ENCODE data around the gene MAPK8.

The MAPK8 gene

DNA sequence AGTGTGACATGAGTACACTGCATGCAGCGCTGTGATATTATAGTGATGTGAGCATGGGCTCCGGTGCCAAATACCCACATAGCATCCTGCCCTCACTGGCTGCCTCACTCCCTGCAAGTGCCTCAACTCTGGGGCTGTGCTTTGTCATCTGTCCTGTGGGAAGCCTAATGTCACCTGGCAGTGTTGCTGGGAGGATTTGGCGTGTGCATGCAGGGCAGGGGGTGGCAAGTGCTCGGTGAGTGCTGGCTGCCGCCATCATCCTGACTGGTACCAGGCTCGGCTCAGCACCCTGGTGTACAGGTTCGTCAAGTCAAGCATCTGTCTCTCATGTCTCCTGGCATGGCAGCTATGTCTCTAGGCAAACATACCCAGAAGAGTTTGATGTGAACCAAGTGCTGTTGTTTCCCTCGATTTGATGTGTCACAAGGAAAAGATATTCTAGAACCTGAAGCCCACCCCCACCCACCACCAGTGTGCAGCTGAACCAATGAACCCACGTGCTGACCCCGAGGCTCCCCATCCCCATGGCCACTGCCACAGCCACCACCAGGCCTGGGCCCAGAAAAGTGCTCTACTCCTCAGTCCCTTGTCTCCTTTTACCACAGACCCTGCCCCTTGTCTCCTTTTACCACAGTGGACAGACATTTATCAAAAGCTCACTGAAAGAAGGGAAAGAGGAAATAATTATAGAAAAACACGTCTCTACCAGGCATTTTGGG, 135.8 kb downstream of the MAPK8 start:
- no peaks in the 10 kb centered on the region for H3K9me3 ChIP-seq (ENCODE audit: insufficient read depth, low read length)
- no peaks in the 10 kb centered on the region for H3K27me3 ChIP-seq (ENCODE audit: insufficient read depth, insufficient read length)
- no peak overlapping the region for H3K4me3 ChIP-seq (ENCODE audit: insufficient read length, low read depth)
- TF ChIP-seq ZNF274 (IDR thresholded peaks at IDR 0.05; ENCODE audit: low read depth, low read length), result no peak
- no peak for TF ChIP-seq SUZ12 (IDR thresholded peaks at IDR 0.05; ENCODE audit: extremely low read depth, insufficient read depth, insufficient read length)
- no peak for TF ChIP-seq YY1 (IDR thresholded peaks at IDR 0.05; ENCODE audit: insufficient read depth, insufficient read length)
- H3K9ac ChIP-seq (ENCODE audit: insufficient read length, low read depth), result no peak overlapping the region
- no peaks in the 10 kb centered on the region for H3K4me1 ChIP-seq (ENCODE audit: insufficient read depth, insufficient read length)
- no peak for DNase-seq (ENCODE audit: low read depth, low spot score)
- peaks cover 8% of the 10 kb centered on the region for H3K36me3 ChIP-seq (ENCODE audit: insufficient read depth, insufficient read length, low read length)

DNA sequence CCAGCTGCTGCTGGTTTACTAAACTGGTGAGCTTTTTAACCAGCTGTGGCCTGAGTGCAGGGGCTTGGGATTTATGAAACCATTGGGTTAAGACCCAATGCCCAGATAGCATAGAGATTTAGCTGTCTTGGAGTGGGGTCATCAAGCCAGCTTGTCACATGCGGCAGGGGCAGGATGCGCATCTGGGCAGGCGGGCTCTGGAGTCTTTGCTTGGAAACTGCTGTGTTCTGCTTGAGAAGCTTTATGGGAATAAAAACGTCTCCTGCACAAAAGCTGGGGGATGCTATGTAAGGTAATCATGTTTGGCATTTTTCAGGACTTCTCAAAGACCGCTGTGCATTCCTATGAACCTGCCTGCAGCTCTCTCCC, 136.3 kb downstream of the MAPK8 start:
- Histone ChIP-seq H3K9ac (ENCODE audit: insufficient read length, low read depth) (no peak overlapping the region), H3K9me3 (ENCODE audit: insufficient read depth, low read length) (no peaks in the 10 kb centered on the region), H3K36me3 (ENCODE audit: insufficient read depth, insufficient read length, low read length) (peaks cover 8% of the 10 kb centered on the region), H3K27me3 (ENCODE audit: insufficient read depth, insufficient read length) (no peaks in the 10 kb centered on the region), H3K4me1 (ENCODE audit: insufficient read depth, insufficient read length) (no peaks in the 10 kb centered on the region), H3K4me3 (ENCODE audit: insufficient read length, low read depth) (no peak overlapping the region)
- TF ChIP-seq SUZ12 (IDR thresholded peaks at IDR 0.05; ENCODE audit: extremely low read depth, insufficient read depth, insufficient read length) (no peak), ZNF274 (IDR thresholded peaks at IDR 0.05; ENCODE audit: low read depth, low read length) (no peak), YY1 (IDR thresholded peaks at IDR 0.05; ENCODE audit: insufficient read depth, insufficient read length) (no peak)
- no peak for DNase-seq (ENCODE audit: low read depth, low spot score)

DNA sequence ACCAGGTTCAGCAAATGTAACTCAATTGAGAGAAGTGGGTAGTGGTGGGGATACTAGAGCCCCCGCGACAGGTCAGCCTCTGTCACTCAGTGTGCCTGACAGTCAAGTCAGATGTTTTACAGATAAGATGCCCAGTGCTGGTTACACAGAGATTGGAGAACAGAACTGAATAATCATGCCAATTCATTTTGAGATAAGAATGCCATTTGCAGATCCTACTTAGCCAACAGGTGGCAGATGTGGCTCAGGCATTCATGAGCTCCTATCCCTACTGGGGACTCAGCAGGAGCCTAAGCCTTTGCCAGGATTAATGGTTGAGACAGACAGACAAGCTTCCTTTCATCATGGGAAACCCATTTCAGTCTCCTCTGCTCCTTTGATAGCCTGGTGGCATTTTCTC, 137.8 kb downstream of the MAPK8 start:
- Histone ChIP-seq H3K9ac (ENCODE audit: insufficient read length, low read depth) (no peak overlapping the region), H3K36me3 (ENCODE audit: insufficient read depth, insufficient read length, low read length) (peaks cover 8% of the 10 kb centered on the region), H3K9me3 (ENCODE audit: insufficient read depth, low read length) (no peaks in the 10 kb centered on the region), H3K4me3 (ENCODE audit: insufficient read length, low read depth) (no peak overlapping the region), H3K4me1 (ENCODE audit: insufficient read depth, insufficient read length) (no peaks in the 10 kb centered on the region), H3K27me3 (ENCODE audit: insufficient read depth, insufficient read length) (no peaks in the 10 kb centered on the region)
- peak; percentile 20 for DNase-seq (ENCODE audit: low read depth, low spot score)
- TF ChIP-seq SUZ12 (IDR thresholded peaks at IDR 0.05; ENCODE audit: extremely low read depth, insufficient read depth, insufficient read length) (no peak), YY1 (IDR thresholded peaks at IDR 0.05; ENCODE audit: insufficient read depth, insufficient read length) (no peak), ZNF274 (IDR thresholded peaks at IDR 0.05; ENCODE audit: low read depth, low read length) (no peak)

DNA sequence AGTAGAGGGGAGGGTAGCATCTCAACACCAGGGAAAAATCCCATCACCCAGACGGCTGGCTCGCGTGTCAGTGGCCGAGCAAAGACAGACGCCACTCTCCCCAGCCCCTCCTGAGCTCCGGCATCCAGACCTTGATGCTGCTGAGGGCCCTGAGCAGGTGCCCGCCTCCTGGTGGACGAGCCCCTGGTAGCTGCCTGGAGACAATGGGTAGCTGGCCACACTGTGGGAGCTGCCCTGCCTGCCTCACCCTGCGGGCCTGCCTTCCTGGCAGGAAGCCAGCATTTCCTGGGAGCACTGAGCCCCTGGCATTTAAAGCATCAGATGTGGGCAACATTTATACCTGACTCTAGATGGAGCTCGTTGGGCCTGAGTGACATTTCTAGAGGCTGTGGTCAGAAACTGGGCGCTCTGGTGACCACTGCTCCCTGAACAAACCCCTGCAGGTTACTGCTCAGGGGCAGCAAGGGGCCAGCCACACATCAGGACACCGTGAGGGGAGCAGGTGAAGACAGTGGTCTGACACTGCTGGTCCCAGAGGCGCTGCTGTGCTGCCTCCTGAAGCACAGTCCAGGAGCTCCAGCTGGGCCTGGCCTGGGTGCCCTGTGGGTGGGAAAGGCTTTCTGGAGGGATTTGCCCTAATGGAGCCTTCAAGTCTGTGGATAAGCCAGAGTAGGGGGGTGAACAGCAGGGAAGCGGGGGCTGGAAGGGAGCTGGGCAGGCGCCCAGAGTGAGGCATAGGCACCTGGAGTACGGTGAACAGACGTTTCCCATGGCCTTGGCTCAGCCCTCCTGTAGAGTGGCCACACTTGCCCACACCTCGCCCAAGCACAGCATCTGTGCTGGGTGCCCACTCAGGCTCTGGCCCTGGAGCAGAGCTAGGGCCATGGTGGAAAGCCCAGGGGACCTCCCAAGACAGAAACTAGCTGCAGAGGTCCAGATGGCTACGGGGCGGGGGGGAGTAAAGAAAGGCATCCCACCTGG, 138.7 kb downstream of the MAPK8 start:
- Histone ChIP-seq H3K27me3 (ENCODE audit: insufficient read depth, insufficient read length) (no peaks in the 10 kb centered on the region), H3K9me3 (ENCODE audit: insufficient read depth, low read length) (no peaks in the 10 kb centered on the region), H3K9ac (ENCODE audit: insufficient read length, low read depth) (no peak overlapping the region), H3K4me1 (ENCODE audit: insufficient read depth, insufficient read length) (no peaks in the 10 kb centered on the region), H3K36me3 (ENCODE audit: insufficient read depth, insufficient read length, low read length) (peaks cover 13% of the 10 kb centered on the region), H3K4me3 (ENCODE audit: insufficient read length, low read depth) (no peak overlapping the region)
- DNase-seq (ENCODE audit: low read depth, low spot score), result no peak
- TF ChIP-seq YY1 (IDR thresholded peaks at IDR 0.05; ENCODE audit: insufficient read depth, insufficient read length) (no peak), ZNF274 (IDR thresholded peaks at IDR 0.05; ENCODE audit: low read depth, low read length) (no peak), SUZ12 (IDR thresholded peaks at IDR 0.05; ENCODE audit: extremely low read depth, insufficient read depth, insufficient read length) (no peak)

DNA sequence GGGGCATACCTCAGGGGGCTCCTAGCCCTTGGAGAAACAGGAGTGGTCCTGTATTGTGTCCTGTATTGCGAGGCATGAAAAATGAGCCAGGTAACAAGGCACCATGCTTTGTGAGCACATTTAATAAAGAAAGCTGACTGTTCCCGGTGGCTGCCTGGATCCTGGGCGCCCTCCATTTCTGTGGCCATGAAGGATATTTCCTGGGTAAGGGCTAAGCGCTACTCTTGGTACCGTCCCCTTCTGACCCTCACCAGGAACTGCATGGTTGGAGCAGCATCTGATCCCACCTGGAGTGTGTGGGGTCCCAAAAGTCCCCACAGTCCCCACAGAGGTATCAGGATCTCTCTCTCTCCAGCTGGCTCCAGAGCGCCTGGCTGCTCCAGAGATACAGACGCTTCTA, 139.5 kb downstream of the MAPK8 start:
- no peaks in the 10 kb centered on the region for H3K4me1 ChIP-seq (ENCODE audit: insufficient read depth, insufficient read length)
- peaks cover 16% of the 10 kb centered on the region for H3K36me3 ChIP-seq (ENCODE audit: insufficient read depth, insufficient read length, low read length)
- H3K27me3 ChIP-seq (ENCODE audit: insufficient read depth, insufficient read length), result no peaks in the 10 kb centered on the region

DNA sequence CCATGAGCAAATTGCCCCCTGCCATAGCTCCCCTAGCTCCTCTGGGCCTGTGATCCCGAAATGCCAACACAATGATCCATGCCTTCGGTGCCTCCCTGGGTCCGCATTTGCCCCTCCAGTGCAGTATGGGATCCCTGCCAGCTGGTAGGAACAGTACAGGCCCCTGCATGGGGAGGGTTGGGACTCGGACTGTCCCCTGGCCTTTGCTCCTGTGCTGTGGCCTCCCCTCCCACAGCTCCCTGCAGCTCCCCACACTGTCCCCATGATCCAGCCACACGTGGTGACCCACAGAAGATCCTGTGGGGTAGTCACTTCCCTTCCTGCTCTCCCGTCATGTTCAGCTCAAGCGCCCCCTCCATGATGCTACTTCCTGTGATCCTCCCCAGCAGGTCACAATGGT, 140.3 kb downstream of the MAPK8 start:
- no peak for DNase-seq (ENCODE audit: low read depth, low spot score)
- TF ChIP-seq YY1 (IDR thresholded peaks at IDR 0.05; ENCODE audit: insufficient read depth, insufficient read length) (no peak), SUZ12 (IDR thresholded peaks at IDR 0.05; ENCODE audit: extremely low read depth, insufficient read depth, insufficient read length) (no peak), ZNF274 (IDR thresholded peaks at IDR 0.05; ENCODE audit: low read depth, low read length) (no peak)
- Histone ChIP-seq H3K4me3 (ENCODE audit: insufficient read length, low read depth) (no peak overlapping the region), H3K36me3 (ENCODE audit: insufficient read depth, insufficient read length, low read length) (peaks cover 16% of the 10 kb centered on the region), H3K9ac (ENCODE audit: insufficient read length, low read depth) (no peak overlapping the region), H3K27me3 (ENCODE audit: insufficient read depth, insufficient read length) (no peaks in the 10 kb centered on the region), H3K4me1 (ENCODE audit: insufficient read depth, insufficient read length) (no peaks in the 10 kb centered on the region), H3K9me3 (ENCODE audit: insufficient read depth, low read length) (no peaks in the 10 kb centered on the region)

More for the DNA sequence above, 139.5 kb downstream of the MAPK8 start:
- H3K9ac ChIP-seq (ENCODE audit: insufficient read length, low read depth), result no peak overlapping the region
- H3K4me3 ChIP-seq (ENCODE audit: insufficient read length, low read depth), result no peak overlapping the region
- H3K9me3 ChIP-seq (ENCODE audit: insufficient read depth, low read length), result no peaks in the 10 kb centered on the region
- TF ChIP-seq YY1 (IDR thresholded peaks at IDR 0.05; ENCODE audit: insufficient read depth, insufficient read length), result no peak
- TF ChIP-seq SUZ12 (IDR thresholded peaks at IDR 0.05; ENCODE audit: extremely low read depth, insufficient read depth, insufficient read length), result no peak
- no peak for TF ChIP-seq ZNF274 (IDR thresholded peaks at IDR 0.05; ENCODE audit: low read depth, low read length)
- no peak for DNase-seq (ENCODE audit: low read depth, low spot score)
